ENCODE data around the gene BCAS3.
A peak's percentile ranks its signal among the peaks of the same experiment; 100 is the strongest.

The BCAS3 gene

DNA sequence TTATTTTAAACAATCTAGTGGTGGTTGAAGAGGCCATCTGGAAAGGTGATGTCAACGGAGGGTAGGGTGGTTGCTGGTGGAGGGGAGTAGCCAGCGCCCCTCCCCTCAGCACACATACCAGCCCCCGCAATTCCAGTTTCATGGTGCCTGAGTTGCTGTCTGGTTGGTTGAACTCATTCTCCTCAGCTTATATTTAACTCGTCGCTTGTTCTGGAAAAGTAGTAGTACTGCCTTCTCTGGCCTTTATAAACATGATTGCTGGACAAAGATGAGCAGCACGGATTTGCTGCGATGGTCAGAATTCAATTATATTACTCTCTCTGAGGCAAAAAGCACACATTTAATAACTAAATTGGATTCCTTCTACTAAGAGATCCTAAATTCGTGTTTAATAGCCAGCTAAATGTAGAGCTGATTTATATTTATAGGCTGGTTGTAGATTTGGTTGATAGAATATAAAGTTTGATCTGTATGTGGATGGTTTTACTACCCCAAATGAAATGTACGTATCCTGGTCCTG, 484.0 kb downstream of the BCAS3 start:
- H3K27ac ChIP-seq, result no peak overlapping the region
- no peak overlapping the region for H3K4me3 ChIP-seq (ENCODE audit: low read depth, low read length)
- H3K36me3 ChIP-seq (ENCODE audit: control insufficient read depth, insufficient read depth, low read length), result no peaks in the 10 kb centered on the region
- no peaks in the 10 kb centered on the region for H3K9me3 ChIP-seq (ENCODE audit: control insufficient read depth, low read length)
- H3K9ac ChIP-seq, result no peak overlapping the region
- no peak overlapping the region for H3K4me2 ChIP-seq (ENCODE audit: low read length)
- H2AFZ ChIP-seq, result no peak overlapping the region
- no peaks in the 10 kb centered on the region for H3K4me1 ChIP-seq
- H3K79me2 ChIP-seq, result no peaks in the 10 kb centered on the region
- no peaks in the 10 kb centered on the region for H3K27me3 ChIP-seq (ENCODE audit: control insufficient read depth, insufficient read depth, low read length)
- TF ChIP-seq, protein P1, sequence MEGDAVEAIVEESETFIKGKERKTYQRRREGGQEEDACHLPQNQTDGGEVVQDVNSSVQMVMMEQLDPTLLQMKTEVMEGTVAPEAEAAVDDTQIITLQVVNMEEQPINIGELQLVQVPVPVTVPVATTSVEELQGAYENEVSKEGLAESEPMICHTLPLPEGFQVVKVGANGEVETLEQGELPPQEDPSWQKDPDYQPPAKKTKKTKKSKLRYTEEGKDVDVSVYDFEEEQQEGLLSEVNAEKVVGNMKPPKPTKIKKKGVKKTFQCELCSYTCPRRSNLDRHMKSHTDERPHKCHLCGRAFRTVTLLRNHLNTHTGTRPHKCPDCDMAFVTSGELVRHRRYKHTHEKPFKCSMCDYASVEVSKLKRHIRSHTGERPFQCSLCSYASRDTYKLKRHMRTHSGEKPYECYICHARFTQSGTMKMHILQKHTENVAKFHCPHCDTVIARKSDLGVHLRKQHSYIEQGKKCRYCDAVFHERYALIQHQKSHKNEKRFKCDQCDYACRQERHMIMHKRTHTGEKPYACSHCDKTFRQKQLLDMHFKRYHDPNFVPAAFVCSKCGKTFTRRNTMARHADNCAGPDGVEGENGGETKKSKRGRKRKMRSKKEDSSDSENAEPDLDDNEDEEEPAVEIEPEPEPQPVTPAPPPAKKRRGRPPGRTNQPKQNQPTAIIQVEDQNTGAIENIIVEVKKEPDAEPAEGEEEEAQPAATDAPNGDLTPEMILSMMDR (IDR thresholded peaks at IDR 0.05), result no peak

DNA sequence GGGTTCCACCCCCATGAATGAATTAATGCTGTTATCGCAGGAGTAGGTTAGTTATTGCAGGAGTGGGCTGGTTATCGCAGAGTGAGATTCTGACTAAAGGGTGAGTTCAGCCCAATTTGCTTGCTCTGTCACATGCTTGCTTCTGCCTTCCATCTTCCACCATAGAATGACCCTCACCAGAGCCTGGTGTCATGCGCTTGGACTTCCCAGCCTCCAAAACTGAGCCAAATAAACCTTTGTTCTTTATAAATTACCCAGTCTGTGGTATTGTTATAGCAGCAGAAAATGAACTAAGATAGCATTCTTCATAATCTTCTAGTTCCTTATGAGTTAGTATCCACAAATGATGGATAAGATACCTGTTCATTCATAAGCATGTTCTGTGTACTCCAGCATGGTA, 486.9 kb downstream of the BCAS3 start:
- Histone ChIP-seq H3K79me2 (no peaks in the 10 kb centered on the region), H3K27me3 (ENCODE audit: control insufficient read depth, insufficient read depth, low read length) (no peaks in the 10 kb centered on the region), H3K9ac (no peak overlapping the region), H3K27ac (no peak overlapping the region), H3K9me3 (ENCODE audit: control insufficient read depth, low read length) (no peaks in the 10 kb centered on the region), H3K4me3 (ENCODE audit: low read depth, low read length) (no peak overlapping the region), H3K4me1 (no peaks in the 10 kb centered on the region), H3K4me2 (ENCODE audit: low read length) (no peak overlapping the region), H3K36me3 (ENCODE audit: control insufficient read depth, insufficient read depth, low read length) (no peaks in the 10 kb centered on the region), H2AFZ (no peak overlapping the region)
- TF ChIP-seq, protein P1 (IDR thresholded peaks at IDR 0.05), result no peak

GRCh38 chr17:61167075-61167474, 489.4 kb downstream of the BCAS3 start:
- TF ChIP-seq, protein P1 (IDR thresholded peaks at IDR 0.05), result no peak
- H3K9ac ChIP-seq, result no peak overlapping the region
- no peaks in the 10 kb centered on the region for H3K36me3 ChIP-seq (ENCODE audit: control insufficient read depth, insufficient read depth, low read length)
- H3K27ac ChIP-seq, result no peak overlapping the region
- no peaks in the 10 kb centered on the region for H3K4me1 ChIP-seq
- H2AFZ ChIP-seq, result no peak overlapping the region
- H3K4me2 ChIP-seq (ENCODE audit: low read length), result no peak overlapping the region
- no peaks in the 10 kb centered on the region for H3K27me3 ChIP-seq (ENCODE audit: control insufficient read depth, insufficient read depth, low read length)
- H3K79me2 ChIP-seq, result no peaks in the 10 kb centered on the region
- no peak overlapping the region for H3K4me3 ChIP-seq (ENCODE audit: low read depth, low read length)
- no peaks in the 10 kb centered on the region for H3K9me3 ChIP-seq (ENCODE audit: control insufficient read depth, low read length)

DNA sequence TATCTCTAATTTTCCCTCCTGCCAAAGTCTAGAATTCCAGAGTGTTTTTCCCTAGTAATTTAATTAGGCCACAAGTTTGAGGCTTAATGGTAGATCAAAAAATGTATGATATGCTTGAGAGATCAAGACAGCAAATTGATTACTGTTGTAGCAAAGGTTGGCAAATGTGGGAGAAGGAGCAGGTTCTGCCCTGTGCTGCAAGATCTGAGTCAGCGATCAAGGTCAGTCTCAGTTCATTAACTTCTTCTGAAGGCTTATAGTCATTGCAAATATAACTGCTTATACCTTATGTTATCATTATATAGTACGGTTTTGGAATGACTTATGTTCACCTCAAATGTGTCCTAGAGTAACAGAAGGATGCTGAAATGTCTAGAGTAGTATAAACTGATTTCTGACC, 490.9 kb downstream of the BCAS3 start:
- Histone ChIP-seq H3K9me3 (ENCODE audit: control insufficient read depth, low read length) (no peaks in the 10 kb centered on the region), H3K4me1 (no peaks in the 10 kb centered on the region), H2AFZ (no peak overlapping the region), H3K27me3 (ENCODE audit: control insufficient read depth, insufficient read depth, low read length) (no peaks in the 10 kb centered on the region), H3K79me2 (no peaks in the 10 kb centered on the region), H3K36me3 (ENCODE audit: control insufficient read depth, insufficient read depth, low read length) (no peaks in the 10 kb centered on the region), H3K4me3 (ENCODE audit: low read depth, low read length) (no peak overlapping the region), H3K4me2 (ENCODE audit: low read length) (peak overlapping the region; percentile 8), H3K27ac (no peak overlapping the region), H3K9ac (no peak overlapping the region)
- TF ChIP-seq, protein P1 (IDR thresholded peaks at IDR 0.05), result no peak

GRCh38 chr17:61174310-61174709, 496.7 kb downstream of the BCAS3 start:
- no peaks in the 10 kb centered on the region for H3K4me1 ChIP-seq
- H2AFZ ChIP-seq, result no peak overlapping the region
- H3K9ac ChIP-seq, result no peak overlapping the region
- no peaks in the 10 kb centered on the region for H3K27me3 ChIP-seq (ENCODE audit: control insufficient read depth, insufficient read depth, low read length)
- H3K4me3 ChIP-seq (ENCODE audit: low read depth, low read length), result no peak overlapping the region
- no peaks in the 10 kb centered on the region for H3K79me2 ChIP-seq
- H3K36me3 ChIP-seq (ENCODE audit: control insufficient read depth, insufficient read depth, low read length), result no peaks in the 10 kb centered on the region
- TF ChIP-seq, protein P1 (IDR thresholded peaks at IDR 0.05), result no peak
- no peaks in the 10 kb centered on the region for H3K9me3 ChIP-seq (ENCODE audit: control insufficient read depth, low read length)
- H3K4me2 ChIP-seq (ENCODE audit: low read length), result no peak overlapping the region
- no peak overlapping the region for H3K27ac ChIP-seq
